ENCODE results near the gene PCCA.
"Not testable (repeated sequence)": the region's sequence is repeated elsewhere in the genome, so short reads cannot be mapped to it uniquely, and the experiment has no call there.

PCCA gene

GRCh38 chr13:100140441-100140840 is 51.5 kb downstream of the PCCA start:
- DNase-seq = no peak

GRCh38 chr13:100141461-100141961 is 52.6 kb downstream of the PCCA start:
- not testable (repeated sequence) for DNase-seq

GRCh38 chr13:100146534-100146933 is 57.6 kb downstream of the PCCA start:
- no peak for DNase-seq

DNA sequence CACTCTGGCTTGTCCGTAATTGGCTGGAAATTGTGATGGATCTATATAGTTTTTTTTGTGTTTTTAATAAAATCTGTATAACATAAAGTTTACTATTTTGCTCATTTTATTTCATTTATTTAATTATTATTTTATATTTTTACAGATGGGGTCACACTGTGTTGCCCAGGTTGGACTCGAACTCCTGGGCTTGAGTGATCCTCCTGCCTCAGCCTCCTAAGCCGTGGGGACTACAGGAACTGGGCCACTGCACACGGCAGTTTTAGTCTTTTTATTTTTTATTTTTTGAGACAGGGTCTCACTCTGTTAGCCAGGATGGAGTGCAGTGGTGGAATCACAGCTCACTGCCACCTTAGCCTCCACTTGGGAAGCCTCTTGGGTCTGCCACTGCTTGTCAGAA is 58.9 kb downstream of the PCCA start:
- no peak for DNase-seq

DNA sequence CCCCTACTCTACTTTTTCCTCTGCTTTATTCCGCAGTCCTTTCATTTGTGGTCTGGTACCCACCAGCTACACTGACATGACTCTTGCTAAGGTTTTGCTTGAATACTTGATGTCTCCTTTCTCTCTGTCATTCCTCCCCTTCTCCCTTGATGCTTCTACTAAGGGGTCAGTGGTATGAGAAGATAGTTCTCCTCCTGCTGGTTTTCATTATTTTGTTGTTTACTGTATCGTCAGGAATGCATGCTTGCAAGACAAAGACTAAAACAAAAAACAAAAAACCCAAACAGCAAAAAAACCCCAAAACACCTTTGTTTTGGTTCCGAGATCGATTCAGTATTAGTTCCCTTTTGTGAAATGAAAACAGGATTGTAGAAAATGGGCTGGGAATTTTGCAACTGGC is 59.5 kb downstream of the PCCA start:
- no peak for DNase-seq

DNA sequence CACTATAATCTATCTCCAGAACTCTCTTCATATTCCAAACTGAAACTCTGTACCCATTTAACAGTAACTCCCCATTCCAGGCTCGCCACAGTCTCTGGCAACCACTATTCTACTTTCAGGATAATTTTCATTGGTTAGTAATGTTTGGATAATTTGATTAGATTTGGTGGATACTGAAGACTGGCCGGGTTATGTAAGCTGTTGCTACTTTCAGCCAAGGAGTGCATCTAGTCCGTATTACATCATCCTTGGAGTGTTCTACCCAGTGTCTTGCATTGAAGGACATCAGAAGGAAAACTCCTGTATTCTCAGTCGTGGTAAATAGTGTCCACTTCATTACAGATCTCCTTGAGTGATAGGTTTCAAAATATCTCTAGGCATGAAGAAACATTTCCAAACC is 60.5 kb downstream of the PCCA start:
- DNase-seq = no peak

DNA sequence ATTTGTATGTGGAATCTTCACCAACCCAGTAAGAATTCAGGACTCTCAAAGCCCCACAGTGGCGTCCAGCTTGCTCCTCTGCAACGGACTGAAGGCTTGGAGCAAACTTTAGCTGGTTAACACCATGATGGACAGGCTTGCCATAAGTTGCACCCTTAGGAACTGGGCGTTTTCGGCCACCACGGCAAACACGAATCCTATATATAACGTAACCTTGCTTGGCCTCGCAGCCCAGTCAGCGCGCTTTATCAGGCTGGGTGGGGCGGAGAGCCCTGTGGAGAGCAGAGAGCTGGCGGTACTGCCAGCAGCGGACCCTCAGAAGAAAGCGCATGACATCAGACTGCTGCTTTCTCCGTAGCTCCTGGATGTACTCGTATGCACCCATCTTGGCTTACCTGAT is 61.8 kb downstream of the PCCA start:
- DNase-seq = not testable (repeated sequence)

DNA sequence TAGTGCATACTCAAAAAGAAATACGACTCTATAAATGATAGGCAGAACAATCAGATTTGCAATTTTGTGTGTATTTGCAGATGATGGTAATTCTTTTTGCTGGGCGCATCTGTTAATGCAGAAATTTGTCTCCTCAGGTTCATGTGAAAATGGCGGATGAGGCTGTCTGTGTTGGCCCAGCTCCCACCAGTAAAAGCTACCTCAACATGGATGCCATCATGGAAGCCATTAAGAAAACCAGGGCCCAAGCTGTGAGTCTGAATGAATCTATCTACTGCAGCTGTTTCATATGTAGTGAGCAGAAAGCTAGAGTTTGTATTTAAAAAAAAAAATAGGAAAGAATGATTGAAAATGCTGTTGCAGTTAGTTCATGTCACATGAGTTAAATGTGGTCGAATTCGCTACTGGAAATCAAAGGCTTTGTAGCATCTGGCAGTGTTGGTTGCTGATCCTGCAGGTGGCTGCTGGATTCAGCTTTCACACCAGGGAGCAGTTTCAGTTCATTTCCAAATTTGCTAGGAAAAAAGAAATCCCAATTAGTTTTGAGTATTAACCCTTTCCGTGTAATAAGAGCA is 66.0 kb downstream of the PCCA start:
- DNase-seq = no peak

- DNase-seq = no peak
Observed at GRCh38 chr13:100156788-100157187, 67.9 kb downstream of the PCCA start.

- no peak for DNase-seq
Observed at GRCh38 chr13:100158569-100158968, 69.7 kb downstream of the PCCA start.

DNA sequence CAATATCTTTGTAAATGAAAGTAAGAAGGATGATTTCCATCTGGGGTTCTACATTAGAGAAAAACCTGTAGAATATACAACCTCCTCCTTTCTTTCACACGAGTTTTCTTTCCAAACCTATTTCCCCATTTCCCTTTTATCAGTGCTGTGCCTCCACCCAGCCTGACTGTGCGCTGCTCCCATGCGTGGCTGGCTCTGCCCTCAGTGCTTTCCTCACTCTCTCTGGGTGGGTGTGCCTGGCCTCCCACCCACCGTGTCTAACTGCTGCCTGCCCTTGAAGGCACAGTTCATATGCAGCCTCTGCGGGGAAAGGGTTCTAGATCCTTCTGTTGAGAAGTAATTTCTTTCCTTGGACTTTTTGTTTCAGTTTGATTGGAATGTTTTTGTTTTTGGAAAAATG is 70.7 kb downstream of the PCCA start:
- no peak for DNase-seq

- DNase-seq = no peak
Observed at GRCh38 chr13:100160450-100160849, 71.6 kb downstream of the PCCA start.

- no peak for DNase-seq
Observed at GRCh38 chr13:100163375-100163774, 74.5 kb downstream of the PCCA start.

DNA sequence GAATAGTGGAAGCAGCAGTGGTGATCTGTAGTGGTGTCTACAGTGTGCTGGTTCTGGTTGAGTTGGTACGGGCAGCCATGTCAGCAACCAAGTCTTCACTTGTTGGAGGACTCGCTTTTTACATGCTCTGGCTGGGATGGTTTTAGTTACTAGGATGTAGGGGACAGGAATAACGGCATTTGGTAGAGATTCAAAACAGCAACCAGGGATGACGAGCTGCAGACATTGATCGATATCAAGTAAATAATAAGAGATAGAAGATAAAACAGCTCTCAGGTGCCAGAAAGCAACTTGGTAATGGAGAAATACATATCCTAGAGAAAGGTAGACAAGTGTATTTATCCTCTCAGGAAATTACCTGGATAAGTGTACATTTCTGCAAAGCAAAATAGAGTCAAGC is 84.3 kb downstream of the PCCA start:
- no peak for DNase-seq

DNA sequence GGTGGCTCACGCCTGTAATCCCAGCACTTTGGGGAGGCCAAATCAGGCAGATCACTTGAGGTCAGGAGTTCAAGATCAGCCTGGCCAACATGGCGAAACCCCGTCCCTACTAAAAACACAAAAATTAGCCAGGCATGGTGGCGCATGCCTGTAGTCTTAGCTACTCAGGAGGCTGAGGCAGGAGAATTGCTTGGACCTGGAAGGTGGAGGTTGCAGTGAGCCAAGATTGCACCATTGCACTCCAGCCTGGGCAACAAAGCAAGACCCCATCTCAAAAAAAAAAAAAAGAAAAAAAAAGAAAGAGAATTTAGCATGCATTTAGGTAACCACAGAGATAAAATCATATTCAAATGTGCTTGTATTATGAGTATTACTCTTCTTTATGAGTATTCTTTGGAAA is 85.6 kb downstream of the PCCA start:
- DNase-seq = not testable (repeated sequence)

DNA sequence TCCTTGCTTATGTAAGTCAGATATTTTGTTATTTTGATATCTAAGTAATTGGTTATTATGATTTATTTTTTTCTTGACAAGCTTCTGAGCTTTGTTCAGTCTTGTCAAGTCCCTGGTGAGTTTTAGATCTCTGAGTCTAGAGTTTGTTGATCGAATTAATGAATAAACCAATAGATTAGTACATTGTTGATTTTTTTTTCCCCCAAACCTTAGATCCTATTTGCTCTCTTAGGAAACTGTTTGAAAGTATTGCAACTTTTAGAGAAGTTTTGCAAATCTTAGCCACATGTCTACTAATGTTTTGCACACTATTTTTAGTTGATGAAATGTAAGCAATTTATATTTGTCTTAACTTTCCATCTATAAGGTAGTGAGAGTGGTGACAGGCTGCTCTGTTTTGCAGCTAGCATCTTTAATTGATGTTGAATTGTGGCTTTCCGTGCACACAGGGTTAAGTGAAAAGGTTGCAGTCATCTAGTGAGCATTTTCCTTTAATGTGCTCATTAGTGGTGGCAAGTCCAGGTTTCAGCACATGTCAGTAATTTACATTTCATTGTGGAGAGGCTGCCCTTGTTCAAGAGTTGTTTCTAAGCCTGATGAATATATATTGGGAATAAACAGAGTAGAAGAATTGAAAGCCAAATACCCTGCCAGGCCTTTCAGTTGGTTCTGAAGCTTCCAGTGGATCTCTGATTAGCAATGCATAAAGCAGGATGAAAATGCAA is 86.3 kb downstream of the PCCA start:
- no peak for DNase-seq

GRCh38 chr13:100175803-100176182 is 86.9 kb downstream of the PCCA start:
- no peak for DNase-seq

GRCh38 chr13:100176801-100177400 is 88.0 kb downstream of the PCCA start:
- DNase-seq = no peak

GRCh38 chr13:100178309-100178708 is 89.4 kb downstream of the PCCA start:
- no peak for DNase-seq

GRCh38 chr13:100179276-100179675 is 90.4 kb downstream of the PCCA start:
- no peak for DNase-seq

- DNase-seq = no peak
Observed at GRCh38 chr13:100182900-100183490, 94.1 kb downstream of the PCCA start.

- no peak for DNase-seq
Observed at GRCh38 chr13:100184095-100184494, 95.2 kb downstream of the PCCA start.

GRCh38 chr13:100195568-100195967 is 106.7 kb downstream of the PCCA start:
- no peak for DNase-seq

- no peak for DNase-seq
Observed at GRCh38 chr13:100196375-100196774, 107.5 kb downstream of the PCCA start.
